Left colon (tissue), 2 donors: ENCODE results near the gene MARCHF5. TPM values are rescaled to one million over a fixed set of nuclear protein-coding genes. Genes with fewer than 3 reads are reported as not detected.
"Not testable (repeated sequence)": the region's sequence is repeated elsewhere in the genome, so short reads cannot be mapped to it uniquely, and the experiment has no call there.

Experiments used
- ATAC-seq: fragments of 200-7000 bp; cut with Tn5 transposase; one replicate; pipeline ENCODE4 v1.9.1; 2020; ENCODE audit warnings: mild to moderate bottlenecking, moderate library complexity
- DNase-seq, 2 donors: peaks; one replicate each; pipeline ENCODE4 v3.0.0-alpha.2; 2020
- intact Hi-C, 2 donors: fragments of 100-400 bp; cut with DNase I in 1 of 2; cut with micrococcal nuclease in 1 of 2; formaldehyde crosslinking; loops; one replicate each; pipeline versions ENCODE4 v1.11.2 to v1.14.0; 2022; cut with DNase I, micrococcal nuclease
- total RNA-seq, 2 donors: library from RNA; stranded (reverse); fragmentation: NEBNext Ultra II Directional; extraction: Animal tissue kit (Norgen Biotek cat#: 25700); gene quantifications; one replicate each; pipeline ENCODE4 v1.2.1, GENCODE V29; 2021
- donor health status: DM: no; HTN: no; CAD: no.
- donor health status: DM: yes; HTN: yes; CAD: no.

MARCHF5 gene
- total RNA-seq, 2 donors from 2014 or later = 35.9 to 42.6 TPM

DNA sequence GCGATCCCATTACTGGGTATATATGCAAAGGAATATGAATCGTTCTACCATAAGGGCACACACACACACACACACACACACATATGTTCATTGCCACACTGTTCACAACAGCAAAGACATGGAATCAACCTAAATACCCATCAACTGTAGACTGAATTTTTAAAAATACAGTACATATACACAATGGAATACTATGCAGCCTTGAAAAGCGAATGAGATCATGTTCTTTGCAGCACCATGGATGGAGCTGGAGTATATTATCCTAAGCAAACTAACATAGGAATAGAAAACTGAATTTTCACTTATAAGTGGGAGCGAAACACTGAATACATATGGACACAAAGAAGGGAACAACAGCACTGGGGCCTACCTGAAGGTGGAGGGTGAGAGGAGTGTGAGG, 72.5 kb downstream of the MARCHF5 start:
- intact Hi-C loops = no loop called here
- no peak for ATAC-seq
- DNase-seq = no peak

DNA sequence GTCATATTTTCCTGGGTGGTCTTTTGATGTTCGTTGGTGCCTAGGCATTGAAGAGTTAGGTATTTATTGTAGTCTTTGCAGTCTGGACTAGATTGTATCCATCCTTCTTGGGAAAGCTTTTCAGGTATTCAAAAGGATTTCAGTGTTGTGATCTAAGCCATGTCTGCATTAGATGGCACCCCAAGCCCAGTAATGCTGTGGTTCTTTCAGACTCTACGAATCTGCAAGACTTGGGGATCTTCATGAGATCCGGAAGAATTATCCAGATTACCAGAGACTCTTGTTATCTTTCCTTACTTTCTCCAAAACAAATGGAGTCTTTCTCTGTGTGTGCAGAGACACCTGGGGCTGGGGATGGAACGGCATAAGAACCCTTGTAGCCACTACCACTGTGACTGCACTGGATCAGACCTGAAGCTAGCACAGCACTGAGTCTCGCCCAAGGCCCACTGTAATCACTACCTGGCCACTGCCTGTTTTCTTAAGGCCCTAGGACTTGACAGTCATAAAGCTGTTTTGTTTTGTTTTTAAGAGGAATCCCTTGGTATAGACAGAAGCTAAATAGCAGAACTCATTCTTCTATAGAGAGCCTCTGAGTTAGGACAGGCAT, 75.5 kb downstream of the MARCHF5 start:
- DNase-seq (no peak), ATAC-seq (no peak)
- intact Hi-C loops = no loop called here

DNA sequence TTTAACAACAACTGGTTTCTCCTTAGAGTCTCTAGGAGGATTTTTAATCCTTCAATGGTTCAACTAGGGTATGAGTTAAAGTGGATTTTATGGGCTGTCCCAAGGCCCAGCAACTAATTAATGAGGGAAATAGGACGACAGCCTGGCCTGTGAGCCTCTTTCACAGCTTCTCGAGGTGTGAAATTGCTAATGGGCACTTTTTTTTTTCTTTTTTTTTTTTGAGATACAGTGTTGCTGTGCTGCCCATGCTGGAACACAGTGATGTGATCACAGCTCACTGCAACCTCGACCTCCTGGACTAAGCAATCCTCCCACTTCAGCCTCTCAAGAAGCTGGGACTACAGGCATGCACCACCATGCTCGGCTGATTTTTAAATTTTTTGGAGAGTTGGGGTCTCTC, 87.0 kb downstream of the MARCHF5 start:
- DNase-seq (no peak), ATAC-seq (no peak)
- intact Hi-C loops = no loop called here

DNA sequence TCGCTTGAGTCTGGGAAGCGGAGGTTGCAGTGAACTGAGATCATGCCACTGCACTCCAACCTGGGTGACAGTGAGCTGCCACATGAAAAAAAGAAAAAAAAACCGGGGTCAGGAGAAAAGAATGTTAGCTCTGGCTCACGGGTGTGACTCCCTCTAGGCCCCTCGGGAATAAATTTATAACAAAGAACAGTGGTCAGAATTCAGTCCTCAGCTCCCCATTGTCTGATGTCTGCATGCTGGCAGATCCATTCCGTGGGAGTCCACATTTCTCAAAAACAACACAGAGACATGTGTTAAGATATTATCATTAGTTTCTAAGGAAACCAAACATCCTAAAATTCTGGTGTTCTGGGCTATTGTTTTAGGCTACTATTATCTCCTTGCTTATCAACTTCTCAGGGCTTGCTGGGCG, 90.6 kb downstream of the MARCHF5 start:
- ATAC-seq (no peak), DNase-seq (no peak)
- intact Hi-C loops = no loop called here

DNA sequence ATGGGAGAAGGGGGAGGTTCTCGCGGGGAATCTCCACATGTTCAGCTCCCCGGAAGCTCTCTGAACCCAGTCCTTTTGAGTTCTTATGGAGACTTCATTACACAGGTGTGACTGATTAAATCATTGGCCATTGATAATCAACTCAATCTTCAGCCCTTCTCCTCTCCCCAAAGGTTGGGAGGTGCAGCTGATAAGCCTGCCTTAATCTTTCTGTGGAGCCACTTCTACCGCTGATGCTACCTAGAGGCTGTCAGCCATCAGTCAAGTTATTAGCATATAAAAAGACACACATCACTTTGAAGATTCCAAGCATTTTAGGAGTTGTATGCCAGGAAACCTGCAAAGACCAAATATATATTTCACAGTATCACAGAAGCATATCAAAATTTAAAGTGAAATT, 91.7 kb downstream of the MARCHF5 start:
- no peak for ATAC-seq
- intact Hi-C loops = no loop called here

DNA sequence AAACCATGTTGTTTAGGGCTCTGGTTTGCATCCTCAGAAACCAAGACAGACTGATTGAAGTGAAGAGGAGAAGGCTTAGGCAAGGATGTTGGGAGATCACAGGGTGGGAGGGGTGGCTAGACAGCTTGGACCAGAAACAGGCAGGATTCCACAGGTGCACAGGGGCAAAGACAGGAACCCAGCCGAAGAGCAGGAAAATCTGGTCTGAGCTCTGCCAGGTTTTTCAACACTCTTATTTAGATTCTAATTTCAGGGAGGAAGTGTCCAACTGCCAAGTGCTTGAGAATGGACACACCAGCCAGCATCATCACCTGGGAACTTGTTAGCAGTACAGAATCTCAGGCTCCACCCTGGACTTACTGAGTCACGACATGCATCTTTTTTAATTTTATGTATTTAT, 93.8 kb downstream of the MARCHF5 start:
- DNase-seq (no peak), ATAC-seq (no peak)
- intact Hi-C loops = no loop called here

More for the DNA sequence above, 91.7 kb downstream of the MARCHF5 start:
- no peak for DNase-seq

DNA sequence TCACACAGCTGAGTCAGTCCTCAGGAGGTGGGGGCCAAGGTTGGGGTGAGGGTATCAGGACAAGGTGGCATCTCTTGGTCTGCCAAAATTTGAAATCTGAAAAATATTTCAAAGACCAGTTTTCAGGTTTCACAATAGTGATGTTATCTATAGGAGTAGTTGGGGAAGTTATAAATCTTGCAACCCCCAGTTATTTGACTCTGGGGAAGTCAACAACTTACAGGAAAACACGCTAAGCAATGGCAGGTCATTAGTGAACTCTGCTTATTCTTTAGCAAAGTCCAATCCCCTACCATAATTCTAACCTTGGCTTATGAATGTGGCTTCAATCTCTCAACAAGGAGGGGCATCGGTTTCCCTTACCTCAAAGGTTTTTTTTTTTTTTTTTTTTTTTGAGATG, 94.9 kb downstream of the MARCHF5 start:
- no peak for DNase-seq
- no peak for ATAC-seq

DNA sequence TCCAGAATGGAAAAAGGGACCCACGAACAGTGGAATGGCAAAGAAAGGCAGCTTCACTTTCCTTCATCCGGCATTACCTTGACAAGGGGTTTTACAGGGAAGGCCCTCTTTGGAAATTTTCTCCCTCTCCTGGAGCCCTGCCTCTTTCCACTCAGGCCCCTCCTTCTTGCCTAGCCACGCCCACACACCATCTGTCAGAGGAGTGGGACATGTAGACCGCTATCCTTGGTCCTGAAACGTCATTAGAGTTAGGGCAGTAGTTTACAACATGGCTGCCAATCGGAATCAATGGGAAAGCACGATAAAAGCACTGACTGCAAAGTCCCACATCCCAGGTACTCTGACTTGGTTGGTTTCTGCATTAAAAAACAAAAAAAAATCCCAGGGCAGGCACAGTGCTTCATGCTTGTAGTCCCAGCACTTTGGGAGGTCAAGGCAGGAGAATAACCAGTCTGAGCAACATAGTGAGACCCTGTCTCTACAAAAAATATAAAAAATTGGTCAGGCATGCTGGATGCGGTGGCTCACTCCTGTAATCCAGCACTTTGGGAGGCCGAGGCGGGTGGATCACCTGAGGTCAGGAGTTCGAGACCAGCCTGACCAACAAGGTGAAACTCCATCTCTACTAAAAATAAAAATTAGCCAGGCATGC, 96.4 kb downstream of the MARCHF5 start:
- peak in 1 of 2 donors; percentile 18 for DNase-seq
- no peak for ATAC-seq

More for the DNA sequence above, 94.9 kb downstream of the MARCHF5 start:
- intact Hi-C loops = no loop called here

DNA sequence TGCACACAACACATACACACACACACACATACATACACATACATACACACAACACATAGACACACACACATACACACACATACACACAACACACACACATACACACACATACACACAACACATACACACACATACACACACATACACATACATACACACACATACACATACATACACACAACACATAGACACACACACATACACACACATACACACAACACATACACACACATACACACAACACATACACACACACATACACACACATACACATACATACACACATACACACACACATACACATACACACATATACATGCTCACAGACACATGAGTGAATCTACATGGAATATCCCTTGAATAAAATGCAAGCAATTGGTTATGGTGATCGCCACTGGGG, 102.2 kb downstream of the MARCHF5 start:
- intact Hi-C loops, DNase-seq: not testable (repeated sequence)

More for the DNA sequence above, 96.4 kb downstream of the MARCHF5 start:
- intact Hi-C loops = no loop called here

DNA sequence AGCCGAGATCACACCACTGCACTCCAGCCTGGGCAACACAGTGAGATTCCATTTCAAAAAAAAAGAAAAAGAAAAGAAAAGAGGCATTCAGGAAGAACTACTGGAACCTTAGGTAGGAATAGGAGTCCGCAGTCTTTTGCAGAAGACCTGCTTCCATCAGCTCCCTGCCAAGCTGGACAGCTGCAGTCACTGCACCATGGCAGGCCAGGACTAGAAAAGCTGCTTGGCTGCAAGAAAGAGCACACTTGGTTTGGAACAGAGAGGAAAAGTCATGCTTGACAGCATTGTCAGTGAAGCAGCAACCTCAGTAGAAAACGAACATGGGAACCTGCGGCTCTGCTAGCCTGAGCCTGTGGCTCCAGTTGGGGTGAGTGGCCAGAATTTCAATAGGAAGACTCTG, 104.3 kb downstream of the MARCHF5 start:
- ATAC-seq (no peak), DNase-seq (no peak)
- intact Hi-C loops = no loop called here

More for the DNA sequence above, 102.2 kb downstream of the MARCHF5 start:
- ATAC-seq = not testable (repeated sequence)

DNA sequence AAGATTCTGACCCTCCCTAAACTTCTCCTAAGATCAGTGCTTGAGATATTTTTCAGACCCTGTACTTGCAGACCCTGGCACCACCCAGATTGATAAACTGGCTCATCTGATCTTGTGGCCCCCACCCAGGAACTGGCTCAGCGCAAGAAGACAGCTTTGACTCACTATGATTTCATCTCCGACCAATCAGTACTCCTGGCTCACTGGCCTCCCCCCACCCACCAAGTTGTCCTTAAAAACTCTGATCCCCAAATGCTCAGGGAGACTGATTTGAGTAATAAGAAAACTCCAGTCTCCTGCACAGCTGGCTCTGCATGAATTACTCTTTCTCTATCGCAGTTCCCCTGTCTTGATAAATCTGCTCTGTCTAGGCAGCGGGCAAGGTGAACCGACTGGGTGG, 111.3 kb downstream of the MARCHF5 start:
- intact Hi-C loops, ATAC-seq, DNase-seq: not testable (repeated sequence)

Other genes with a start within 250 kb of the MARCHF5 start
- gene CPEB3, start 89 bp upstream of the MARCHF5 start, total RNA-seq = 1 to 10 TPM; 6.9 to 9.9 TPM